HUES64 (cell line): ENCODE results near the gene BMI1.
"Not testable (repeated sequence)": the region's sequence is repeated elsewhere in the genome, so short reads cannot be mapped to it uniquely, and the experiment has no call there.

ENCODE experiments used
- H3K27ac ChIP-seq: 2 replicates; pipeline ENCODE4 v1.7.0; 2013; ENCODE audit warnings: low read depth, low read length, inconsistent platforms
- H3K27me3 ChIP-seq: 2 replicates; pipeline ENCODE4 v1.6.1; 2013; ENCODE audit warnings: mild to moderate bottlenecking, low read length; ENCODE audit not compliant: insufficient read depth
- H3K36me3 ChIP-seq: 2 replicates; pipeline ENCODE4 v1.6.1; 2013; ENCODE audit warnings: mild to moderate bottlenecking, low read length; ENCODE audit not compliant: insufficient read depth
- H3K4me1 ChIP-seq: 2 replicates; pipeline ENCODE4 v1.6.1; 2013; ENCODE audit warnings: mild to moderate bottlenecking, low read length, moderate library complexity; ENCODE audit not compliant: insufficient read depth
- H3K4me3 ChIP-seq: 2 replicates; pipeline ENCODE4 v1.5.1; 2013; ENCODE audit warnings: mild to moderate bottlenecking, low read length, moderate library complexity
- H3K9ac ChIP-seq: 2 replicates; pipeline ENCODE4 v1.6.1; 2013; ENCODE audit warnings: mild to moderate bottlenecking, low read depth, low read length
- H3K9me3 ChIP-seq: 2 replicates; pipeline ENCODE4 v1.6.1; 2013; ENCODE audit warnings: low read depth, low read length; ENCODE audit not compliant: insufficient read depth
- WGBS: fragments of 150-250, 120-280 bp; methylation state at CpG from one replicate; pipeline ENCODE4 v1.1.7; 2013; ENCODE audit warnings: missing lambda C conversion rate; 5-methylcytosine and 5-hydroxymethylcytosine counted together

BMI1 gene

GRCh38 chr10:22351131-22351703 is 30.3 kb downstream of the BMI1 start:
- Histone ChIP-seq H3K9me3 (no peaks in the 10 kb centered on the region), H3K4me1 (no peaks in the 10 kb centered on the region), H3K27me3 (peaks cover 39% of the 10 kb centered on the region), H3K36me3 (no peaks in the 10 kb centered on the region), H3K27ac (no peak overlapping the region), H3K4me3 (no peak overlapping the region), H3K9ac (no peak overlapping the region)
- WGBS: 88% methylated on average over 5 of the region's 5 CpGs

- H3K36me3 ChIP-seq: no peaks in the 10 kb centered on the region
- no peak overlapping the region for H3K4me3 ChIP-seq
- no peaks in the 10 kb centered on the region for H3K9me3 ChIP-seq
- WGBS: 98% methylated on average over 4 of the region's 4 CpGs
- no peak overlapping the region for H3K27ac ChIP-seq
- H3K4me1 ChIP-seq: no peaks in the 10 kb centered on the region
- H3K9ac ChIP-seq: no peak overlapping the region
- H3K27me3 ChIP-seq: no peaks in the 10 kb centered on the region
Measured at GRCh38 chr10:22356324-22356873, 35.5 kb downstream of the BMI1 start.

DNA sequence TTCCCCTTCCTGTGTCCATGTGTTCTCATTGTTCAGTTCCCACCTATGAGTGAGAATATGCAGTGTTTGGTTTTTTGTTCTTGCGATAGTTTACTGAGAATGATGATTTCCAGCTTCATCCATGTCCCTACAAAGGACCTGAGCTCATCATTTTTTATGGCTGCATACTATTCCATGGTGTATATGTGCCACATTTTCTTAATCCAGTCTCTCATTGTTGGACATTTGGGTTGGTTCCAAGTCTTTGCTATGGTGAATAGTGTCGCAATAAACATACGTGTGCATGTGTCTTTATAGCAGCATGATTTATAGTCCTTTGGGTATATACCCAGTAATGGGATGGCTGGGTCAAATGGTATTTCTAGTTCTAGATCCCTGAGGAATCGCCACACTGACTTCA is 36.9 kb downstream of the BMI1 start:
- not testable (repeated sequence) for H3K9ac ChIP-seq, H3K27ac ChIP-seq, H3K36me3 ChIP-seq, H3K4me3 ChIP-seq, H3K27me3 ChIP-seq, H3K4me1 ChIP-seq, H3K9me3 ChIP-seq
- no CpG with 5 or more reads among the region's 4 CpGs for WGBS

DNA sequence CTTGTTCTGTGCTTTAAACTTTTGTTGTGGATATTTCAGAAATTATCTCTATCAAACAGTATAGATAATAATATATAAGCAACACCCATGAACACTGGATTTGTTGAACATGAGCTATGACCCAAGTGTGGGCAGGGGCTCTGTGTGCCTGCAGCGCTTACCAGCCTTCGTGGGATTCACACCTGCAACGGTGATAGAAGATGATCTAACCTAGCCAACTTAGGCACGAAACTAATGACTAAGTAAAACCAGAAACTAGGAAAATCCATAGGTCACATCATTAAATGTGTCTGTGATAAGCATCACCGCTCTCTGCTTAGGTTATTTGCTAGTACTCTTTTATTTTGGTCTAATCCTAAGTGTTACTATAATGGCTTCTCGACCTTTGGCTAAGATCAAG is 42.4 kb downstream of the BMI1 start:
- H3K4me3 ChIP-seq: no peak overlapping the region
- H3K4me1 ChIP-seq: no peaks in the 10 kb centered on the region
- no peaks in the 10 kb centered on the region for H3K27me3 ChIP-seq
- H3K9me3 ChIP-seq: no peaks in the 10 kb centered on the region
- H3K36me3 ChIP-seq: no peaks in the 10 kb centered on the region
- H3K27ac ChIP-seq: no peak overlapping the region
- no peak overlapping the region for H3K9ac ChIP-seq
- 95% methylated on average over 5 of the region's 6 CpGs for WGBS

DNA sequence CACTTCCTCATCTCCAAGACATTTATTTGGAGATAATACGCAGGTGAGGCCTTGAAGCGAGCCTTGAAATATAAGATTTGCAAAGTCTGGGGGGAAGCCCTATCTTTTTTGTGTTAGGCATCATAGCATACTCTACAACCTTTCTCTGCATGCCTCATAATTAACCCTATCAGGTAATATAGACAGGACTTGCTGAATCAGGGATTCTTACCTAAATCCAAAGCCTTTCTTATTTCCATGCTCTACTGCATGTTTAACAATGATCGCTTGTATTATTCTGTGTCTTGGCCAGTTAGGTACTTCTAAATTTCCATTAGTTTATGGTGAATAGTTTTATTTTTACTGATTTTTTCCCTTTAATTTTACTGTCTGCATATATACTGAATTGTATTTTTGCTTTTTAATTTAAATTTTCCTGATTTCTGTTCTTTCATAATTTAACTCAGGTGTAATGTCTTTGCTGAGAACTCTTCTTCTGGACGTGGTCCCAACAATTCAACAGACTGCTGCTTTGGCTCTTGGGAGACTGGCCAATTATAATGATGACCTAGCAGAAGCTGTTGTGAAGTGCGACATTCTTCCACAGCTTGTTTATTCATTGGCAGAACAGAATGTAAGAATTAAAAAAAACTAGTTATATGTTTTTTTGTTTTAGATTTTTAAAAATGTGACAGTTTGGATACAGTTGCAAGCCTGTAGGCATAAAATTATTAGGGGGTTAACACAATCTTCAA is 43.7 kb downstream of the BMI1 start:
- Histone ChIP-seq H3K4me1 (no peaks in the 10 kb centered on the region), H3K4me3 (no peak overlapping the region), H3K27me3 (no peaks in the 10 kb centered on the region), H3K9me3 (no peaks in the 10 kb centered on the region), H3K9ac (no peak overlapping the region), H3K36me3 (no peaks in the 10 kb centered on the region), H3K27ac (no peak overlapping the region)
- WGBS: 90% methylated on average over 4 of the region's 5 CpGs

GRCh38 chr10:22365233-22365632 is 44.3 kb downstream of the BMI1 start:
- Histone ChIP-seq H3K4me3 (no peak overlapping the region), H3K27ac (no peak overlapping the region), H3K27me3 (no peaks in the 10 kb centered on the region), H3K36me3 (no peaks in the 10 kb centered on the region), H3K9ac (no peak overlapping the region), H3K9me3 (no peaks in the 10 kb centered on the region), H3K4me1 (no peaks in the 10 kb centered on the region)
- WGBS: 91% methylated on average over 1 of the region's 1 CpG

- no peak overlapping the region for H3K27ac ChIP-seq
- H3K27me3 ChIP-seq: no peaks in the 10 kb centered on the region
- no peak overlapping the region for H3K4me3 ChIP-seq
- no peaks in the 10 kb centered on the region for H3K4me1 ChIP-seq
- WGBS: 85% methylated on average over 4 of the region's 4 CpGs
- H3K9me3 ChIP-seq: no peaks in the 10 kb centered on the region
- no peak overlapping the region for H3K9ac ChIP-seq
- no peaks in the 10 kb centered on the region for H3K36me3 ChIP-seq
Measured at GRCh38 chr10:22365644-22366434, 44.9 kb downstream of the BMI1 start.

DNA sequence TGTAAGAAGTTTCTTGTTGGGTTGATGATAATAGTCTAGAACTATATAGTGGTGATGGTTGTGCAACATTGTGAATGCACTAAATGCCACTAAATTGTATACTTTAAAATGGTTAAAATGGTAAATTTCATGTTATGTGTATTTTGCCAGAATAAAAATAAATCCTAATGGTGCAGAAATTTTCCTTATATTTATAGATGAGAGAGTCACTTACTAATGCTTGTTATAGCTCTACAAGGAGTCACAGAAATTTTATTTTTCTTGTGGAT is 45.5 kb downstream of the BMI1 start:
- Histone ChIP-seq H3K36me3 (no peaks in the 10 kb centered on the region), H3K4me1 (no peaks in the 10 kb centered on the region), H3K27me3 (no peaks in the 10 kb centered on the region), H3K9ac (no peak overlapping the region), H3K4me3 (no peak overlapping the region), H3K27ac (no peak overlapping the region), H3K9me3 (no peaks in the 10 kb centered on the region)

DNA sequence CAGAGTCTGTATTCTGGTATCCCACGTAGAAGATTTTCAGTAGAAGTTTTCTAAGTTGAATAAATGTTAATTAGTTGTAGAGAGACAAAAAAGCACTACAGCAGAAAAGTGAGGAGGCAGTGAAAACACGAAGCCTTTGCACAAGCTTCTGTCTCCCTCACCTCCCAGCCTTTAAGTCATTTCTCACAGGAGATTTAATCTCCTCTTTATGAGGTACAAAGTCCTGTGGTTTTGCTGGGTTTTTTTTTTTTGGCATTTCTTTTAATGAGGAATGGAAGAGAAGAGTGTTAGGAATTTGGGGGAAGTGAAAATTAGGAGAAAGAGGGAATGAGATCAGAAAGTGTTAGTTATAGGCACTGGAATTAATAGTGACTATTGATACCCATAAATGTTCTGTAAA is 45.9 kb downstream of the BMI1 start:
- H3K4me3 ChIP-seq: no peak overlapping the region
- H3K4me1 ChIP-seq: no peaks in the 10 kb centered on the region
- no peak overlapping the region for H3K9ac ChIP-seq
- H3K36me3 ChIP-seq: no peaks in the 10 kb centered on the region
- no peaks in the 10 kb centered on the region for H3K27me3 ChIP-seq
- no peaks in the 10 kb centered on the region for H3K9me3 ChIP-seq
- WGBS: 46% methylated on average over 1 of the region's 2 CpGs
- no peak overlapping the region for H3K27ac ChIP-seq

- Histone ChIP-seq H3K9me3 (no peaks in the 10 kb centered on the region), H3K4me1 (no peaks in the 10 kb centered on the region), H3K9ac (no peak overlapping the region), H3K27me3 (no peaks in the 10 kb centered on the region), H3K4me3 (no peak overlapping the region), H3K36me3 (no peaks in the 10 kb centered on the region), H3K27ac (no peak overlapping the region)
- no CpG with 5 or more reads among the region's 1 CpG for WGBS
Measured at GRCh38 chr10:22367471-22367870, 46.6 kb downstream of the BMI1 start.

DNA sequence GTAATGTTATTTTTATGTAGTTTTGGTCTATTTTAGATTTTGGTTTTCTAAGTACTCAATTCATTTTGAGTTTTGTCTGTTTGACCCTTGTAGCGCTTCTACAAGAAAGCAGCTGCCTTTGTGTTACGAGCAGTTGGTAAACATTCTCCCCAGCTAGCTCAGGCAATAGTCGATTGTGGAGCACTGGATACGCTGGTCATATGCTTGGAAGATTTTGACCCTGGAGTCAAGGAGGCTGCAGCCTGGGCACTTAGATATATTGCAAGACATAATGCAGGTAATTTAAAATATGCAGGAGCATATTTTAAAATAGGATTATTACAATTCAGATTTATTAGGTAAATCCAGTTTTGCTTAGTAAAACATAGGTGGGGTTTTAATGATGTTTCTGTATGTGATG is 47.5 kb downstream of the BMI1 start:
- Histone ChIP-seq H3K27me3 (no peaks in the 10 kb centered on the region), H3K27ac (no peak overlapping the region), H3K4me1 (no peaks in the 10 kb centered on the region), H3K9ac (no peak overlapping the region), H3K36me3 (no peaks in the 10 kb centered on the region), H3K4me3 (no peak overlapping the region), H3K9me3 (no peaks in the 10 kb centered on the region)
- WGBS: 90% methylated on average over 4 of the region's 4 CpGs
